GM11168 (cell line): ENCODE results near the gene RPH3AL.
"Not testable (repeated sequence)": the region's sequence is repeated elsewhere in the genome, so short reads cannot be mapped to it uniquely, and the experiment has no call there.

Source experiments
- in situ Hi-C: fragments of 300-500 bp; cut with MboI; formaldehyde crosslinking; loops from one replicate; pipeline ENCODE4 v1.12.0; 2022; ENCODE audit warnings: low sequenced_read_pairs; ENCODE audit not compliant: unreplicated experiment

Gene RPH3AL

DNA sequence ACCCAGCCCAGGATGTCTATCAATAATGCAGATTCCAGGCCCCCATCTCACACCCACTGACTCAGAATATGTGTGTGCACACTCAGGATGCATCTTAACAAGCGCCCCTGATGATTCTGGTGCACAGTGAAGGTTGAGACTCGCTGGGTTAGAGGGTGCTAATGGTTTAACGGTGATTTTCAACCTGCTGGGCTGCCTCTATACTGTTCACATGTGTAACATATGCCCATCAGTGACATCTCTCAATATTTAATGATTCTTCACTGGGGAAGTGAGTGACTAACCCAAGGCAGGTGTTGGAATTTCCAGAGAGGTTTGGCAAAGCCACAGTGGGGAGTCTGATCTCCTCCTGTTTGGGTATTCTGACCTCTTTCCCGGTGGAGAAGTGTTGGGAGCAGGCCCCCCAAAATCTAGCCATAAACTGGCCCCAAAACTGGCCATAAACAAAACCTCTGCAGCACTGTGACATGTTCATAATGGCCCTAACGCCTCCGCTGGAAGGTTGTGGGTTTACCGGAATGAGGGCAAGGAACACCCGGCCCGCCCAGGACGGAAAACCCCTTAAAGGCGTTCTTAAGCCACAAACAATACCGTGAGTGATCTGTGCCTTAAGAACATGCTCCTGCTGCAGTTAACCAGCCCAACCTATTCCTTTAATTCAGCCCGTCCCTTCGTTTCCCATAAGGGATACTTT lies 167.0 kb downstream of the RPH3AL start:
- in situ Hi-C loops, result no loop called here

DNA sequence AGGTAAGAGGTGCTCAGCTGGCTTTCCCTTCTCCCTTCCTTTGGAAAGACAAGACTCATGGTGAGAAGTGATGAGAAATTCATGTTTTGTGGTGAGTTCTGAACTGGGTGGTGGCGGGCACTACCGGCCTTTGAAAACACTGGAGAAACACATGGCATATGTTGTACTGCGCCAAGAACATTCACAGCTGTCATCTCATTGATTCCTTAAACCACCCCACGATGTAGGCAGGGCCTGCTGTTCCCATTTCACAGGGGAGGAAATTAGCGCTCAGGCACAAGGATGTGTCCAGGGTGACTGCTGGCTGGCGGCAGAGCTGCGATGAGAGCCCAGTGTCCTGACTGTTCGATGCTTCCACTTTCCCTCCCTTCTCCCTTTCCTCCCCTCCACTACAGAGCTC lies 169.6 kb downstream of the RPH3AL start:
- in situ Hi-C loops, result no loop called here

DNA sequence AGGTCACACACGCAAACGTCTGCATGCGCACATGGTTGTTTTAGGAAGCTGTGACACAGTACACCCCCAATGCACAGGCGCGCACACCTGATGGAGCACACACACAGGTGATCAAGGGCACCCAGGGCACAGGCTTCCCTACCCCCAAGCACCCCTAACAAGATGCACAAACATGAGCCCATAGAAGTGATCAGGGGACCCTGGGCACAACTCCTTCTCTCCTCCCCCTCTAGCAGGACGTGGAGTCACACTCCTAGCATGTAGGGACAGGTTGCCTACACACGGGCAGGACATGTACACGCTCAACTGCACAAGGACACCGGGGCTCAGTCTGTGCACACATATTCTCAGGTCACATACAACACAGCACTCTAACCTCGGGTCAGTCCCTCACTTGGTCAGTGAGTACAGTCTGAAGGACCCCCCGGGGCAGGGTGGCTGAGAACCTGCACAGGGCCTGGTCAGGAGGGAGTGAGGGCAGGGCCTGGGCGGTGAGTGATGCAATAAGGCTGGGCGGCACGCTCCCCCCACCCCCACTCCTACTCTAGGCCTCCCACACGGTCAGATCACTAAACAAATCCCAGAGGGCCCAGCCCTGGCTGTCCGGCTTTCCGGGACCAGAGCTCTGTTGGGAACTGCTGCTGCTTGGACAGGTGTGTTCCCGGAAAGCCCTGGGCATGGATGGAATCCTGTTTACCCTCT lies 170.4 kb downstream of the RPH3AL start:
- in situ Hi-C loops, result no loop called here

DNA sequence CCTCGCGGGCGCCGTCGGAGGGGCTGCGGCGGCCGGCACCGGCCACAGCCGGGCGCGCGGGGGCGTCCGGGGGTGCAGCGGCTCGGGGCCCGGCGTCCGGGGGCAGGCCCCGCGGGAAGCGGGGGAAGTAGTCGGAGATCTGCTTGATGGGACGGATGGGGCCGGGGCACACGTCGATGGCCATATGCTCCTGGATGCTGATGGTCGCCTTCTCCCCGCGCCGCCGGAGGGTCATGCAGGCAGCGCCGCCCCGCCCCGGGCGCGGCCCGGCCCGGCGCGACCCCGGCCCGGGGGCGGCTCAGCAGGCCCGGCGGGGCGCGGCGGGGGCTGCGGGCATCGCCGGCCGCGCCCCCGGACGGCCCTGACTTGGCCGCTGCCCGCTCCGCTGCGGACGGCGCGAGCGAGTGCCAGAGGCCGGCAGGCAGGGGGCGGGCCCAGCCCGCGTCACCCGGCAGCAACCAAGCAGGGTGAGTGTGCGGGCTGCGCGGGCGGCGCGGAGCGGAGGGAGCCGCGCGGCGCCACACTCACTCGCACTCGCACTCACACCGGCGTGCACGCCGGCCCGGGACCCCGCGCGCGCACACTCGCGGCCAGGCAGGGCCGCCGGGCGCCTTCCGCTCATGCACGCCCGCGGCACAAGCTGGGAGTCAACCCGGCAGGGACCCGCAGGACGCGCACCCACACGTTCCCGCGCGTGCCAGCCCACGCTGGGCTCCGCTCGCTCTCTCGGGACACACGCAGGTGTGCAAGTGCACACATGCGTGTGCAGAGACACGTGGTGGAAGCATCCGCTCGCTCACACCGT lies 171.2 kb downstream of the RPH3AL start, which contains the start of gene DOC2B:
DOC2B (minus strand) TSS at position 406 of the 805 bp plus-strand sequence; CDS start at position 235, 171 bp downstream.
- in situ Hi-C loops, result no loop called here

DNA sequence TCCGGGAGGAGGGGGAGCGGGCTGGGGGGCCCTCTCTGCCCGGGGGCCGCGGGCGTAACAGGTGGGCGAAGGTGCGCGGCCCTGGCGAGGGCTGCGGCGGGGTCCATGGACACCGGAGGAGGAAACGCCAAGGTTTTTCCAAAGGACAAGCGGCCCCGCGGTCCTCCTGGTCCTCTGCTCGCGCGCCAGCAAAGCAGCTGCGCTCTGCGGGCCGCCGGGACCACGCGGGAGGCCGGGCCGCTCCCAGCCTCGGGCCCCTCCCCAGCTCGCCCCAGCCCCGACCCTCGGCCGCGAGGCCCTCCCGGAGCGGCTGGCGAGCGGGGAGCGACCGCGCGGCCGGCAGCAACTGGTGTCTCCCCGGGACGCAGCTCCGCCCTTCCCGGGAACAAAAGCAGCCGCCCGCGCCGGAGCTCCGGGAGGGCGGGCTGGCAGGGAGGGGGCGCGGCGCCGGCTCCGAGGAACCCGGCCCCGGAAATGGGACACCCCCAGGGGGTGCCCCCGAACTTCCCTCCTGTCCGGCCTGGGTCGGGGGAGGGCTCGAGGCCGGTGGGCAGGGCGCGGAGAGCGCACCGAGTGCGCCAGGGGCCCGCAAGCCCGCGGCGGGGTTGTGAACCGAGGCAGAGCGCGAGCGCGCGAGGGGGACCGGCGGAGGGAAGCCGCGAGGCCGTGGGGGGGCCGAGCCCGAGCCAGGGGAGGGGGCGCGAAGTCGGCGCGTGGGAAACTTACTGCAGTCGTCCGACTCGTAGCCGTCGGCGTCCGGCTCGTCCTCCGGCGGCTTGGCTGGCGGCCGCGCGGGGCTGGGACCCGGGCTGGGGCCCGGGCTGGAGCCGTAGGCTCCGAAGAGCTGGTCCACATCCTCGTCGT lies 172.0 kb downstream of the RPH3AL start:
- in situ Hi-C loops, result no loop called here

DNA sequence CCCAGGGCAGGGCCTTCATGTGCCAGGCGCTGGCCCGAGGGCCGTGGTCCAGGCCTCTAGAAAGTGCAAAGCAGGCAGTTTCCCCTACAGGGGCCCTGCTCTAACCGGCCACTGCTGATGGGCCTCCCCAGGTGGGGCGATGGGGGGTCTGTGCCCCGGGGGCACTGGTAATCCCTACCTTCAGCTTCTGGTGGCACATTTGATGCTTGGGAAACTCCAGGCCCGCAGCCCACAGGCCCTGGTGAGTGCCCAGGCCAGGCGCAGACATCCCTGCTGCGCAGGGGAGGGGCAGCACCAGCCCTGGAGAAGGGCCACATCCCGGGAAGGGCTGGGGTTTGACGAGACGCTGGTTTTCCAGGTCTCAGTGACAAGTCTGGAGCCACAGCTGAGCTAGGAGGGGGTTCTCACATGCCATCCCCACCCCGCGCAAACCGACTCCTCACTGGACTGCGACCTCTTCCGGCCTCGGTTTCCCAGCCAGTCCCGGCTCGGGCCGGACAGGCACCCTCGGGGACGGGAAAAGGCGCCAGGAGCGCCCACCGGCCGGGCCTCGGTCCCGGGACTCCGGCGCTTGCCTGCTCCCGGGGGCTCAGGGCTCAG lies 172.7 kb downstream of the RPH3AL start:
- in situ Hi-C loops, result no loop called here

DNA sequence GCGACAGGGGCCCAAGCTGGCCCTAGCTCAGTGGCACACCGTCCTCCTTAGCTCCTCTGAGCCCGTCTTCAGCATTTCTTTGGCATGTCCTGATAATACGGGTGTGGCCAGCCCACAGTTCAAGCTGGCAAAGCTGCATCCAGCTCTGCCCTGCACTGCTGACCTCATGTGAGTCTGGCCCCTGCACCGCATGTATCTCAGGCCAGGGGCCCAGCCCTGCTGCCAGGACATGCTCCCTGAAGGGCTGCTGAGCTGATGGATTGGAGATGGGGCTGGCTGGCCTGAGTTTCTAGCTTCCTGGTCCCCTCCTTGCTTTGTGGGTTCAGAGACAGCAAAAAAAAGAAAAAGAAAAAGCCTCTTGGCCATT lies 173.6 kb downstream of the RPH3AL start:
- in situ Hi-C loops, result no loop called here

DNA sequence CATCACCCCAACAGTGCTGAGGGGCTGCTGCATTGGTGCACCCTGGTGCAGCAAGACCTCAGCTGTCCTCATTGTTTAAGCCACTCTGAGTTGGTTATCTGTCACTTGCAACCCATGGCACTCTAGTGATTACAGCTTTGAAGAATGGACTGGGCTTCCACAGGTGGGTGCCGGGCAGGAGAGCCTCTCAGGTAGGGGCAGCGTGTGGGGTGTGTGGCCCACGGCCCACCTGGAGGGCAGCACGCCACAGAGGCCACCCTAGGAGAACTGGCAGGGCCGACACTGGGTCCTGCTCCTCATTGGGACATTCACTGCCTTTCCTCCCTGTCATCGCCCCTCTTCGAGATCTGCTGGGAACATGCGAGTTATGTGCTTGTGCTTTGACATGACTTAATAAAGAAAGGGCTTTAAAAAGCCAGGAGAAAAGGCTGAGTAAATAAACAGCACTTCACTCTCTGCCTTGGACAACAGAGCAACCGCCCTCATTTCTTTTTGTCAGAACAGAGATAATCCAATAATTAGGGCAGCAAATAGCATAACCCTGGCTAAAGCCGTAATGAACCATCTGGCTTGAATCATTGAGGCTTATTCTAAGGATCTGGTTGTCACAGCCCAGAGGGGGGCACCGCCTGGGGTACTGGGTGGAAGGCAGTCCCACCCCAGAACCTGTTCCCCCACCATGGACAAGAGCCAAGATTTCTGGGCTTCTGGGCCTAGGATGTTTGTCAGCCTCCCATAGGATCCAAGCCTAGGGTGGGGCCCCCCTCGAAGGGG lies 174.1 kb downstream of the RPH3AL start:
- in situ Hi-C loops, result no loop called here

DNA sequence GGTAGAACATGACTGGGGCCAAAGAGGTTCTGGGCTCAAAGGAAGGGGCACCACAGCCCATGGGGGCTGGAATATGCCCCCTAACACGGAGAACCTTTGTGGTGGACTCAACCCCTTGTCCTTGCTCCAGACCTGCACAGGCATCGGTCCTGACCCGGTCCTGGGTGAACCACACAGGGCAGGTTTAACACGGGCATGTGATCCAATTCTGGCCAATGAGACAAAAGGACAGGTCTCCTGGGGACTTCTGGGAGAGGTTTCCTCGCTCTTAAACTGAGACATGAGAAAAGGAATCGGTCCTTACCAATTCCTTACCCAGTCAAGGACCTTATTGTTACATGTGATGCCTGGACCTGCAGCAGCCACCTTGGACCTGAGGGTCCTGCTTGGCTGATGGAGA lies 174.8 kb downstream of the RPH3AL start:
- in situ Hi-C loops, result no loop called here

DNA sequence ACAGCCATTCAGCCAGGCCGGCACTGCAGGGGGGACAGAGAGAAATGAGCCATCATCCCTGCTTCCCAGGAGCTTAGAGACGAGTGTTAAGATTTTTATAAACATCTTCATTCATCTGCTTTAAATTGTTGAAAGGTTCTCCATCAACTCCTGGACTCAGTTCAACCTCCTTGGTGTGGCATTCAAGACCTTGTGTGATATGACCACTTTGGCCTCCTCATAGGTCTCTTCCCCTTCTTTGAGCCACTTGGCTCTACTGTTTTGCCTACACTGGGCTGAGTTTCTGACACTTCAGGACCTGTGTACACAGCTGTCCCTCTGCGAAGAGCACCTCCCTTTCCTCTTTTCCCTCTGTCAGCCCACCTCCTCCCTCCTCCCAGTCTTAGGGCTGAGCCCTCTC lies 175.5 kb downstream of the RPH3AL start:
- in situ Hi-C loops, result no loop called here

DNA sequence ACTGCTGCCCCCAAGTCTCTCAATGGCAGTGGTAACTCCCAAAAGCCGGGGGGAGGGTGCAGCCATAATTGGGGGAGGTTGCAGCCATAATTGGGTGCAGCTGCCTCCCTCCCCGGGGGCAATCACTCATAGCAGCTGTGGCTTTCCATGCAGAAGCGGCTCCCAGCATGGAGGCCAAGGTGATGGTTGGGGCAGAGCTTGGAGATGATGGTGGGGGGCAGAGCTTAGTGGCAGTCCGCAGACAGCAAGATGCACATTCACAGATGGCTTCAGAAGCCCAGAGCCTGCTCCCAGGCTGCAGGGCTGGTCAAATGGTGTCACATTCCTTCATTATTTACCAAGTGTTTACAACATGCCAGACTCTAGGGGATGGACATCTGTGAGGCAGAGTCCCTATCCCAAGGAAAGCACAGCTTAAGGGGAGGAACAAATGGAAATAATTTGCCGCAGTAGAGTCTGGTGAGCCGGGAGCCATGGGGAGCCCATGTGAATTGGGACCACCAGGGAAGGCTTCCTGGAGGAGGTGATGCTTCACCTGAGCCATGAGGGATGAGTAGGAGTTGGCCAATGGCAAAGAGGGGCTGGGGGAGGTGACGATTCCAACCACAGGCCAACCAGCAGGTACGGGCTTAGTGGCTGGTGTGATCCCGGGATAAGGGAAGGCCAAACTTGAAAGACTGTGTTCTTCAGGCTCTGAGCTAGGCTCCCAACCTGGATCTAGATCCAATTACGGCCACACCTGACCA lies 179.3 kb downstream of the RPH3AL start:
- in situ Hi-C loops, result no loop called here

DNA sequence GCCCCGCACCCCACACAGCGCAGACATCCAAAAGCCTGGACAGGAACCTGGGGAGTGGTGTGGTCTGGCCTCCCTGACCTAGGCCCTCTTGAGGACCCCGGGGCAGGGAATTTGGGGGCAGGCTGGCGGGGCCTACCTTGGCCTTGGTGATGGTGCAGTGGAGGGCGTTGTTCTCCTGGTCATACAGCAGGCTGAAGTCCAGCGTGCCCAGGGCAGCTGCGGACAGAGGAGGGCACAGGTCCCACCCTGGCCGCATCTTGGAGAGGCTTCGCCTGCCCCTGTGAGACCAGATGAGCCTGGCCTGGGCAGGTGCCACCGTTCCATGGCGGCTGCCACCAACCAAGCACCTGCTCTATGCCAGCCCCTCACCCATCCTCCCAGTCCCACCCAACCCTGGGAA lies 180.2 kb downstream of the RPH3AL start:
- in situ Hi-C loops, result no loop called here

DNA sequence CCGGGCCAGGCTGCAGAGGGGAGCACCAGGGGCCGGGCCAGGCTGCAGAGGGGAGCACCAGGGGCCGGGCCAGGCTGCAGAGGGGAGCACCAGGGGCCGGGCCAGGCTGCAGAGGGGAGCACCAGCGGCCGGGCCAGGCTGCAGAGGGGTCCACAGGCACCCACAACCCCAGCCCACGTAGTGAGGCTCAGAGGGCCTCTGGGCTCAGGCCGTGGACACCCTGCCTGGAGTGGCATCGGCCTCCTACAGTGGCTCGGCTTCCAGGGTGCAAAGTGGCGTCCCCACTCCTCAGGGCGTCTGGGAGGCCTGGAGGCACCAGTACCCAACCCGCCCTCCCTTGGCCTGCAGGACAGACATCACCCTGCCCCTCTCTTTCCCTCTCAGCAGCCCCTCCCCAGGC lies 180.7 kb downstream of the RPH3AL start:
- in situ Hi-C loops, result no loop called here

DNA sequence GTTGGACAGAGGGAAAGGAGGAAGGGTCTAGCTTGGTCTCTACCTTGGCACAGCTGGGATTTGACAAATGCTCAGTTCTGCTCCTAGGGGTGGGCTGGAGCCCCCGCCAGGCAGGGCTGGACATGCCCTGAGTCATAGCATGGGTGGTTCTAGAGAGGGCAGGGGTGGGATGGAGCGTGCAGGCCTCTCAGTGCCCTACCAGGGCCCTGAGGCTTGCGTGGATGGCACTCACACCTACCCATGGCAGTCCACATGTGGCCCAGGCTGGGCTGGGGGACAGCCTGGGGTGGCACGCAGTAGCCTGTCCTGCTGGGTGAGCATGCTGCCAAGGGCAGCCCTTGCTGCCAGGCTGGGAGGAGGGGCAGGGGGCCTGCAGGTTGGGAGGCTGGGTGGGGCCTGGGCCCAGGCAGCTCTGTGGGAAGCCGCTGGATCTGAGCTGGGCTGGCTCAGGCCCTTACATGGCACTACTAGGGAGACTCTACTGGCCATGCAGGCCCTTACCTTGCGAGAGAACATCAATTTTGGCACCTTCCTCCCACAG lies 182.4 kb downstream of the RPH3AL start:
- in situ Hi-C loops, result no loop called here

DNA sequence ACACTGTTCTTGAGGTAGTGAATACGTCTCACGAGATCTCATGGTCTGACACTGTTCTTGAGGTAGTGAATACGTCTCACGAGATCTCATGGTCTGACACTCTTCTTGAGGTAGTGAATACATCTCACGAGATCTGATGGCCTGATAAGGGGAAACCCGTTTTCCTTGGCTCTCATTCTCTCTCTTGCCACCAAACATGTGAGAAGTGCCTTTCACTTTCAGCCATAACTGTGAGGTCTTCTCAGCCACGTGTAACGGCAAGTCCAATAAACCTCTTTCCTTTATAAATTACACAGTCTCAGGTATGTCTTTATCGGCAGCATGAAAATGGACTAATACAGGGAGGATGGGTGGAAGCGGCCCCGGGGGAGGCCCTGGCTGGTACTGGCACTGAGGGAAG lies 184.0 kb downstream of the RPH3AL start:
- in situ Hi-C loops, result not testable (repeated sequence)

DNA sequence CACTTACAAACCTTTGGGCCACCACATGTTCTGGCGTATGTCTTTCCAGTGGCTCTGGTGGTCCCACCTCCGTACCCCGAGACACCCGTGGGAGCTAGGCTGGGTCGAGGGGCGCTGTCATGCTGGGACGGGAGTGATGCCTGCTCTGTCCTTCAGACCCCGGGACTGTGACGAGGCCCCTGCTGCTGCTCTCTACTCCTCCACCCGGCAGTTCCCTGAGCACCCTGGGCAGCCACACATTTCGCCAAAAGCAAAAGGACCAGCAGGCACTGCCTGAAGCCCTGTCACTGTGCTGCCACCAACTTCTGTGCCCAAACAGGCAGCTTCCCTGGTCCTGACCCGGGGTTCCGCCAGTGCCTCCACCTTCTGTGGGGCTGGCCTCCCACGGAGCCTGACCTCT lies 186.7 kb downstream of the RPH3AL start:
- in situ Hi-C loops, result no loop called here

DNA sequence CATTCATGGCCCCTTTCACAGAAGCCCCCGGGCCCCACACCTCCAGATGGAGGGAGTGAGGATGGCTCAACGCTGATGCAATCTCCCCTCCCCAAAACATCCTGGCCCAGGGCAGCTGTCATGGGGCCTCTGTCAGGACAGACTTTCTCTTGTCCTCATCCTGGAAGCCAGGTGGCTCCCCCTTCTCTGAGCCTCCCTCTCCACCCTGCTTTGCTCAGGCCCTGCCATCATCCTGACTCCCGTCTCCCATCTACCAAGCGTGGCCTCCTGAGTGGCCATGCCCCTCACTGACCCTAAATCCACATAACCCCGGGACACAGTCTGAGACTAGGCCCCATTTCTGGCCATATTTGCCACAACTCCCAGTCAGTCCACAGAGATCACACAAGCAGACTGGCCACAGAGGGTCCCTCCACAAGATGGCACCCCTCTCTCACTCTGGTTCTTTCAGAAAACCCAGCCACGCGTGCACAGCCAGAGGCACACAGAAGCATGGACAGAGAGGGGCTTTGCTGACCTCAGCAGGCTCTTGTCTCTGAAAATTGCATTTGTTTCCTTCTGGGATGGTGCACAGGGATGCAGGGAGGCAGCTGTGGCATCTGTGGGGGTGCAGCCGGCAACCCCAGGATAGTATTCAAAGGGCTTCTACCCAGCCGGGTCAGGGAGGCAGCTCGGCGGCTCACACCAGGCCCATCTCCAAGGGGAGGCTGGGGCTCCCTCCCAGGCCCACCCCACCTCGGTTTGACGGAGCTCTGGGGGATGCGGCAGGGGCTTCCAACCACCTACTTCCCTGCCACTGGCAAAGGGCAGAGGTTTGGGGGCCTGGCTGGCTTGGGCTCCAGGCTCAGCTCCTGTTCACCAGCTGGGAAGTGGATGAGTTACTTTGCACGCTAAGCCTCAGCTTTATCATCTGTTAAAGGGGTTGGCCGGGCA lies 188.0 kb downstream of the RPH3AL start:
- in situ Hi-C loops, result no loop called here
